Measurements from ENCODE around the gene SEC61G.

Gene SEC61G

DNA sequence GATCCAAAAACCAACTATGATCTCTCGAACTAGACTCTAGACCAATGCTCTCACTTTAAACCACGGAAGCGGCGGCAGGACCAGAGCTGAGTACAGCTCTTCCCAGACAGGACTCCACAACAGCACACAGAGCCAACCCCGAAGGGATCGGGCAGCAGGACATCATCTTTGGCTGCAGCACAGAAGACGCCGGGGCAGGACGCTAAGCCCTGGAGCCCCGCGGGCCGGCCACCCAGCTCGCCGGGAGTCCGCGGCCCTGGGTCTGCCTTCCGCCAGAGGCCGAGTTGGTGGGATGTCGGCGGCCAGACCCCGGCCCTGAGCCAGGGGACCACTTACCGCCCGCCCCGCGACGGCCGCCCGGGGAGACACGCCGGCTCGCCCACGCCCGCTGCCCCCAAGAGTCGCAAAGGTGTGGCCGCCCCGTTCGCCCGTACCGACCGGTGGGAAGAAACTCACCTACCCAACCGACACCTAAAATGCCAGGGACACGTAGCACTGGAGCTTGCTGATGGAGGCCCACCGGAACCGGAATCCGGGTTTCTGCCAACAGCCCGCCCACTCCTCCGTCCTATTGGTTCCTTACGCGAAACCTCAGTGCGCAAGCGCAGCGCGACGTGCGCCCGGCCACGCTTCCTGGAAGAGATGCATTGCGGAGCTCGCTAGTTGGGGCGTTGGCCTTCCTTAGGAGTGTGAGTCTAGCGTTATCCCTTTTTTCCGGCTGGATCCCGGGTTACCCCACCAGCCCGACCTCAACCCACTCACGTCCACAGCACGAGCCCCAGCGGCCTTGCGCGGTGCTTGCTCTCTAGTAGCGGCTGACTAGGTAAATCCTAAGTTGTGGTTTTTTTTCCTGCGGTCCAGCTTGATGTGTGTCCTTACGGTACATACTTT lies at the start of gene SEC61G:
Gene SEC61G, minus strand, starts transcription at position 510 of the 891 bp plus-strand sequence. CDS start 1,623 bp downstream, outside the sequence.
- peak; percentile 95 for DNase-seq

DNA sequence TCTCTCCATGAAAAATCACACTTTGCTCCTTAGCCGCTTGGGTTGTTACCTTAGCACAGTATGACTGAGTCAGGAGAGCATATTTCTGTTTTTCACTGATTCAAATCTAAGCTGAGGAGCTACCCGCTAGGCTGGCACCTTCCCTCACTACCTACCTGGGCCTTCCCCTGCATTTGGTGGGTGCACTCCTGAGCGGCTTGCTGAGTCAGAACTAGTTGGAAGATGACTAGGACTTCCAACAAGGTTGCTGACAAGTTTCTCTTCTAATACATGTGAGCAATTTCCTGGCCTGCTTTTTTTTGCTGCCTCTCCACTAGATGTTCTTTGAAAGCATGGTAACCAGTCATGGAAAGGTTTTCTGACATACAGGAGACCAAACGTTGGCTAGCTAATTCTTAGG lies 43.8 kb upstream of the SEC61G start:
- no peak for DNase-seq

DNA sequence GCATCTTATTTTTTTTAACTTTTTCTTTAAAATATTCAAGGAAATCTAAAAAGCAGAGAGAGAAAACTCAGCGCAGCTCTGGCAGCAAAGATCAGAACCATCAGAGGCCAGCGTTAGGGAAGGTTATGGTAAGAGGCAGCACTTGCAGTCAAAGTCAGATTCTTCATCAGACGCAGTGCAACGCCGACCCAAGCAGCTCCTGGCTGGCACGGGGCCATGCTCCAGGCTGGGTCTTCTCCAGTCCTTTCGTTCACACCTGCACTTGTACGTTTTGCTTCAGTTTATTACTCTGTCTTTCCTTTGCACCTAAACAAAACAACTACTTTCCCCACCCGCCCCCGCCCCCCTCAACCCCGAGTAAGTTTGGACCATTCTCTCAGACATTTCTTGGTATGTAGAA lies 43.1 kb upstream of the SEC61G start:
- no peak for DNase-seq

DNA sequence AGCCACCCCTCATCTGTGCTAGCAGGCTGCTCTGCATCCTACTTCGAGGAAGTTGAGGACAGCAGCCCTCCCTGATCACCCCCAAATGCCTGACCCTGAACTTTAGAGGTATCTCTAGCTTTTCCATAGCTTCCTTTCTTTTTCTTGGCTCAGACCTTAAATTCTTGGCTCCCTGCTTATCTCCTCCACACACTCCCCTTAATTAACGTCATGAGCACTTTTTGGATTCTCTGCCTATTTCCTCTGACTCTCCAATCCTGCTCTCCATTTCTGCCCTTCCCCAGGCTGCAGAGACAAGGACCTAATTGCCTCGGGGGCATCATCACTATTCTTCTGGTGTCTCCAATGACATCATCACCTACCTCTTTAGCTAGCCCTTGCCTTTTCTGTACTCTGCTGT lies 40.8 kb upstream of the SEC61G start:
- DNase-seq = no peak

DNA sequence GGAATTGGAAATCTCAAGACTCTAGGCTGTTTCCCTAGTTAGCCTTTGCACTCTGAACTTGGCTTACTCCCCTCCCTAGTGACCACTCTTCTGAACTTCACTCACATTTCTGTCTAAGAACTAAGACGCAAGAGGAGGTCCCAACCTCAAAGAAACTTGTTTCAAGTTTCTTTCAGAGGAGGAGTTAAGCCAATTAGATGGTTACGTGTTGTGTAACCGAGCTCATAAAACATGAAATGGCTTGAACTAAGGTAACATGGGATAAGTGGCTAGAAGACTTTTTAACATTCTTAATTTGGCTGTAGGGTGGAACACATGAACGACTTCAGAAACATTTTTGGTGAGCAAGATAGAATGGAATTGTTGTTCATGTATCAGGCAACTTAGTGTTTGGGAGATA lies 39.5 kb upstream of the SEC61G start:
- no peak for DNase-seq

DNA sequence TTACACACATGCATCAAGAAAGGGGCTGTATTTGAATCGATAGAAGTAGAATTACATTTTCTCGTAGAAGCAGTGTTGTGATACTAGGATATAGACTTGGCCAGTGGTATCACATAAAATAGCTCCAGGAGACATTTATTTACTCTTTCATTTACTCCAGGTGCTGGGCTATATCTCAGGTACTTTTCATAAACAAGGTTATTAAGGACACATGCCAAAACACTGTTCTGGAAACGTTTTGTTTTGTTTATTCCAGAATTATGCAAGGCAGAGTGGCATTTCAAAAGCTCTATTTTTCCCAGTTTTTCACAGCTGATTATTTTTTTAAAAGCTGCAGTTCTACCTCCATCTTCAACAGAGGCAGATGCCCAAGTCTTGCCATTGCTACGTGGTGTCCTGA lies 37.8 kb upstream of the SEC61G start:
- DNase-seq = no peak

DNA sequence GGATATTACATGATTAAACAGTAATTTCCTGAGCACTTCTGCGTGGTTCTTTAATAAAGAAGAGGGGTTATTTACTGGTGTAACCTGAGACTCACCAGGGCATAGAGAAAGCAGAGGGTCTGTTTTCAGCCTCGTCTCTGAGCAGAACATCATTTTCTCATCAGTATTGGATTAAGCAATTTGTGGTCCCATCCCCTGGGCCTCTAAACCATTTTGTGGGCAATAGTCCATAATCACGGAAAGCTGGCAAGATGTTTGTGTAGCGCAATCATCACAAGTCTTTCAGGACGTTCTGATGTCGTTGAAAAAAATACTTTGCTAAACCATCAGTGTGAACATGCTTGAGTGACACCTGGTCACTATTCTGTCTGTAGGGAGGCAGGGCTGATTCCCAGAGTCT lies 37.1 kb upstream of the SEC61G start:
- DNase-seq = no peak

DNA sequence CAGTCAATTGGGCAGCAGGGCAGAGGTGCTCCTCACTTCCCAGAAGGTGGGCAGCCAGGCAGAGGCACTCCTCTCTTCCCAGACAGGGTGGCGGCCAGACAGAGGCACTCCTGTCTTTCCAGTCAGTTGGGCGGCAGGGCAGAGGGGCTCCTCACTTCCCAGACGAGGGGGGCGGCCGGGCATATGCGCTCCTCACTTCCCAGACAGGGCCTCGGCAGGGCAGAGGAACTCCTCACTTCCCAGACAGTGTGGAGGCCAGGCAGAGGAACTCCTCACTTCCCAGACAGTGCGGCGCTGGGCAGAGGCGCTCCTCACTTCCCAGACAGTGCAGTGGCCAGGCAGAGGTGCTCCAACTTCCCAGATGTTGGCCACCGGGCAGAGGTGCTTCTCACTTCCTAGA lies 33.4 kb upstream of the SEC61G start:
- DNase-seq = no peak

DNA sequence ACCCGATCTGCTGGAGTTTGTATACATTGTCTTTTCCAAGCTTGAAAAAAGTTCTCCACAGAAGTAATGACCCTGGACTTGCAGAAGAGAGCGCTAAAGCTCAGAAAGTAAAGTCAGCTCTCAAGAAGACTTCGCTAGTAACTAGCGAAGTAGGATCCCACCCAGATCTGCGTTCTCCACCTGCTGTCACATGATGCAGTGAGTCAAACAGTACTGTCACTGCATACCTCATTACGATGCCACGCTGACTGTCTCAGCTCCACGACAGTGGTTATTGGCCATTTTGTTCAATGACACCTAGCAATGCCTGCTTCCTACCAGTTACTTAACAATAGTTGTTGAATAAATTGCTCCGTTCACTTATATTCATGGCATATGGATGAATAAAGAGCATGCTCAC lies 29.7 kb upstream of the SEC61G start:
- no peak for DNase-seq

DNA sequence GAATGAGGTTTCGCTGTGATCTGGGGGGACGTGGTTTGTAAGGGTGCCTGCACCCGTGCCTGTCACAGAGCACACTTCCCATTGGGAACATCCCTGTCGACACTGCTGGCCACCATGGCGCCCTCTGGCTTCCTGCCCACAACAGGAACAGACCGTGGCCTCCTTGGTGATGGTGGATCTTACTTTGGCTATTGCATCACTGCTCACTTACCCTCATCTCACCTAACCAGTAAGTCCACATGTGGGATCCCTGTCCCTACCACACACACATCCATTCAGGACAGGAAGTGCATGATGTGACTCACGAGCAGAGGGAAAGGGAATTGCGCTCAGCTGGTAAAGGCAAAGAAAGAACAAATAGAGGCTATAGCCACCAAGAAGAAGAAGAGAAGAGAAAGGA lies 26.2 kb upstream of the SEC61G start:
- DNase-seq = no peak

DNA sequence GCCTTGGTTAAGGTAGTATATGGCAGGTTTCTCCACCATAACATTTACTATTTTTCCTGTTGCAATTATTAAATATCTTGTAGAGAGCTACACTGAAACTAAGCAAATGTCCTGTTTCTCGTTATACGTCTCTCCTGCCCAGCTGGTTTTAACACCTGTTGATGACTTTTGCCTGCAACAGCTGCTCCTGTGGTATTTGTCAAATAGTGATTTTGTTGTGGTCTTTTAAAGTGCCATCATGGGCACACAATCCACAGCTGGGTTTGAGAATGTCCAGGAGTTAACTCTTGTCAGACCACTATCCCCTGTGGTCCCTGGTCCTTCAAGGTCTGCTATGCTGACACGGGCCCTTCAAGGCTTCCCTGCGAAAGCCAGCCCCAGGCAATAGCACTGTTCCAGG lies 24.9 kb upstream of the SEC61G start:
- no peak for DNase-seq

DNA sequence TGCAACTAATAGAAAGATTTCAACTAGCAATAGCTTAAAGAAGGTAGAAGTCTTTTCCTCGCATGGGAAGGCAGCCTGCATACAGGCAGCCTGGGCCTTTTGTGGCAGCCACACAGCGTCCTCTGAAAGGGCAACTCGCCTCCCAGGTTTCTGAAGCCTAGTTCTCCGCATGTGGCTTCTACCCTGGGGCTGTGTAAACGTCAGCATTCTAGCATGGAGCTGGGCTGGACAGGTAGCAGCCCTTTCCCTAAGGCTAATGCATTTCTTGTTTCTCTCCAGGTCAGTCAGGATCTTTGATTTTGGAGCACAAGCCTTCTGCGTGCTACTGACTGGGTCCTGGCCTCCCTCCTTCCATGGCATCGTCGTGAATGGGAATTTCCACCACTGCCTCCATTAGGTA lies 23.8 kb upstream of the SEC61G start:
- no peak for DNase-seq

DNA sequence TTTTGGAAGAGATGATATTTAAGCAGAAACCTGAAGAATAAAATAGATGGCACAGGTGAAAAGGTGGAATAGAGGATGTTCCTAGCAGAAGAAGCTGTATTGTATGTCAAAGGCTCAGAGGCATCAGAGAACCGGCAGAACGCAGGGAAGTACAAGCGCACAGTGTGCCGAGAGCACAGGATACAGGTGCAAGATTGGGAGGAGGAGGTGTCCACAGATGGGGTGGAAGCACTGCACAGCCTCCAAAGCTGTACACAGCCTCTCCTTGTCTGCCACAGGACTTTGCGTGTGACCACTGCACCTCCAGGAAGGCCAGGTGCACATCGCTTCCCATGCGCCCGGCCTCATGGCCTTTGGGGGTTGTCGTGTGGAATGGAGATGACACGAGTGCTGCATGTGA lies 23.3 kb upstream of the SEC61G start:
- no peak for DNase-seq

DNA sequence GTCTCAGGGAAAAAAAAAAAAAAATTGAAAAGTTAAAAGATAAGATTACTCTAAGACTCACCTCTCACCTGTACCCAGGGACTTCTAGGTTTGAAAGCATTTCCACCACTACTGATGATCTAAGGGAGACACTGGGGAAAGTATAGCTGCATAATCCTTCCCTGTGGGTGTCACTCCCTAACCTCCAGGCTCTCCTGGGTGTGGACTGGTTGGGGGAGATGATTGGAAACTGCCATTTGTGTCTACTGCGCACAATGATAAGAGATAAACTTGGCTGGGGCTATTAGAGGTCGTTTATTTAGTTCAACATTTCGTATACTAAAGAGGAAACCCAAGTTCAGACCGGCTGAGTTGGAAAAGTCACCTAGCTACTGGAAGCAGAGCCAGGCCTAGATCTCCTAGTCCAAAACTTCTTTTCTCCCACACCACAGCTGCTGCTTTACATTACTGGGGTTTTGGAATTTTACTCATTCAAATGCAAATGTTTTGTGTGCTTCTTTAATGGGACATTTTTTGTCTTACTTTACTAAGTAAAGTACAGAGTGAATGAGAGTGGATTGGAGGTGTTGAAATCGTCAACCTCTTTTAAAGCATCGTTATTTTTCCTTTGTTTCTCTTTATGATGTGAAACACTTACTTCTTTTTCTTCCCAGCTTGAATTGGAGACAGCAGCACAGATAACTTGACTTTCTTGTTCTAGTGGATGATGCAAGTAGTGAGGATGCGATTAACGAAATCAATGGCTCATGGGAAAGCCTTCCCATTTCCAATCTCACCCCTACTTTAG lies 22.3 kb upstream of the SEC61G start:
- no peak for DNase-seq

DNA sequence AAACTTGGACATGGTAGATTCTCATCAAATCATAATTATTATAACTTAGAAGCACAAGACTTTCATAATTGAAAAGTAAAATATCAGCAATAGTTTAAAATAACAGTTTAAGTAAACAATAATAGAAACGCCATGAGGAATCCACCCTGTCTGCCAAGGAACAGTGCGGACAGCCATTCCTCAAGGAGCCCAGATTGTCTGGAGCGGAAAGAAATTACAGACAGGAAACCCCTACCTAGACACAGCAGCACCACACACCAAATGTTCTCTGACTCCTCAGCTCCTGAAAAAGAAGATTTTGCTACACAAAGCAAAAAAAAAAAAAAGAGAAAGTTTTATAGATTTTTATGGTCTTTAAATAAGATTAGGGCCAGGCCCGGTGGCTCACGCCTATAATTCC lies 21.5 kb upstream of the SEC61G start:
- no peak for DNase-seq

DNA sequence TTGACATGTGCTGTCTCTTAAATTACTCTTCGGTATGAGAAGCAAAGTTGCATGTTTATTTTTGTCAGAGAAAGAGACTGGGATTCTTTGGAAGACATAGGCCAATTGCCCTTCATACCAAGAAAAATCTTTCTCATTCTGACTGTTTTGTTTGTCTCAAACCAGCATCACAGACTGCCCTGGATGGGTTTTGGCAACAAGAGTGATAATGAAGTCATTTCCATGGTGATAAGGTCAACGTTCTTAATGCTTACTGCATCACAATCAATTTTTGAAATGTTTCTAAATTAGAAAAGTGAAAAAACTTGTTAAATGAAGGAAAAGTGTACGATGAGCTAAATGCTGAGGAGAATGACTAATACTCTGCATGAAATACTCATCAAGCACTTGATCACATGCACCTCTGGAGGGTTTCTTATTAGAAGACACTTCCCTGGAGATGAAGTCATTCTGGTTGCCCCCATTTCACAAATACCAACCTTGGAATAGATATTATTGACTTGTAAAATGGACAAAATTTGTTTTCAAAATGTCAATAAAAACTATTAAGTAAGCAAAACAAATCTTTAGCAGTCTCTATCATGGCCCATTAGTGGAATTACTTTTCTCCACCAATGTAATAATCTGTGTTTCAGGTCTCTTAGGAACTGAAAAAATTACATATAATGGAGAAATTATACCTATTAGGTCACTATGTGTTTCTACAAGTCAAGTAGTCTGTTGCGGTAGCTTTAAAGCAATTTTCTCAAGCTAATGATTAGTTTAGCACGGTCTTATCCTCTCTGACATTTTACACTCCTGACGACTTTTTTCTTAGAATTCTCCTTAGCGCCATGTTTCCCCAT lies 19.9 kb upstream of the SEC61G start:
- DNase-seq = no peak

DNA sequence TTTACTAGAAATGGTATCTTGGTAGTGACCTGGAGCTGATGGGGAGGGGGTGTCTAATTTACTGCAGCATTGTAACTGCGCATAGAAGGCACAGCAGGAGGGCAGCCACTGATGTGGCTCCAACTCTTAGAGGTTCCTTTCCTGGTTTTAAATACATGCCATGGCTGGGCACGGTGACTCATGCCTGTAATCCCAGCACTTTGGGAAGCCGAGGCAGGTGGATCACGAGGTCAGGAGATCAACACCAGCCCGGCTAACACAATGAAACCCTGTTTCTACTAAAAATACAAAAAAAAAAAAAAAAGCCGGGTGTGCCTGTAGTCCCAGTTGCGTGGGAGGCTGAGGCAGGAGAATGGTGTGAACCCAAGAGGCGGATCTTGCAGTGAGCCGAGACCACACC lies 19.2 kb upstream of the SEC61G start:
- no peak for DNase-seq

DNA sequence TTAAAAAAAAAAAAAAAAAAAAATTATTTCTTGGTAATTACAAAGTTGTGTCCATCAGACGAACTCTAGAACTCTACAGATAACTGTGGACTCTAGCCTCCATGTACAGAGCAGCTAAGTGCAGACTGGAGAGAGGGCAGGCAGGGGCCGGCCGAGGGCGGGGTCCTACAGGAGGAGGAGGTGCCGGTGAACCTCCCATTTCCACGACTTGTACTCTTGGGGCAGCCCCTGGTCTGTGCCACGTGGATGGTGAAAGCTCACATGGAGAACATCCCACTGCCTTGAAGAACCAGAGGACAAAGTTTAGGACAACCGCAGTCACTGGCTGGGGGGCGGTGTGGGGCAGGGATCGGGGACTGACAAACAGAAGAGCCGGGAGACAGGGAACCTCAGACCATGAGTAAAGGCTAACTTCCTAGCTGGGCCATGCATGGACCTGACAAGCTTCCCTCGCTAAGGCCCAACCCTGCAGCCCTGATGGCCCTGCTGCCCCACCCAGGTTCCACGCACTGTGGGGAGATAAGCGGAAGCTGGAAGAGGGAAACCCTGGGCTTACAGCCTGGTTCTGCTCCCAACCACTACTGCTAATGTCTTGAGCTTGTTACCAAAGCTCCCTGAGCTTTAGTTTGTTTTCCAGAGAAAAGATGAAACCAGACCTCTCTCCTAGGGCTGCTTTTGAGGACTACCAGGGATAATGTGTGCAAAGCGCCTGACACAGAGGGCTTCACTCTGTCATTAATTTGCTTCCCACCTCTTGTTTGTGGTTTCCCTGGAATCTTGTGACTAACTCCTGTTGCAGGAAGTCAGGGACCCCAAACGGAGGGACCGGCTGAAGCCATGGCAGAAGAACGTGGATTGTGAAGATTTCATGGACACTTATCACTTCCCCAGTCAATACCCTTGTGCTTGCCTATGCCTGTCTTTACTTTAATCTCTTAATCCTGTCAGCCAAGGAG lies 16.1 kb upstream of the SEC61G start:
- no peak for DNase-seq

DNA sequence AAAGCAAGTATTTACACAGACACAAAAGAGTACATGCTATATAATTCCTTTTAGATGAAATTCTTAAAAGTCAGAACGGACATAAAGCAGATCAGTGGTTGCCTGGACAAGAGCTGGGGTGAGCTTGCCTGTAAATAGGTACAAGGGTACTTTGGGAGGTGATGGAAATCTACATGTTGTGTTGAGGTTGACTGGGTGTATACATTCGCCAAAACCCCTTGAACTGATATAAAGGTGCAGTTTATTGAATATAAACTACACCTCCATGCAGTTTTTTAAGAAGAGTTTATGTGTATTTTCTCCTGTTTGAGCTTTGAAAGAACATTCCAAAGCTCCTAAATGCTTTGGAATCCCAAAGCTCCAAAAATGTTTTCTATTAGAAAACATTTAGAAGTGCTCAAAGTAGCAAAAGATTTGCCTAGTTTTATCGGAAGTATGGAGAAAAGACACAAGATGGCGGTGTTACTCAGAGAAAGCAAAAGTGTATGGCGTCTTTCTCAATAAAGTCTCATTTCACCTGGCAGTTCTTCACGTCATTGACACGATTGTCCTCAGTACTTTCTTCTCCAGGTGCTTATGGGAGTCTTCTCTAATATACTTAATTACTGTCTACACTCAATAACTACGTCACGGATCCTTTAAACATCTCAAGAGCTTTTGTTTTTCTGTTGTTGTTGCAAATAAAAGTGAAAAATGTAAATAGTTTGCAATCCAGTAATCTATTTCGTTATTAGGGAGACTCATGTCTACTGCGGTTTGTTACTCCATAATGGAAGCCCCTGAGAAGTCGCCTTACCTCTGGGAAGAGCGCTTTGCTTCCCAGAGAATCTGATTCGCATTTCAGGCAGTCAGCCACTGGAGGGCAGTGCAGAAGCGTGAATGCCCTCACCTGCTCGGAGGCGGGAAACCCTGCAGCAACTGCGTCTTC lies 14.7 kb upstream of the SEC61G start:
- peak; percentile 58 for DNase-seq

DNA sequence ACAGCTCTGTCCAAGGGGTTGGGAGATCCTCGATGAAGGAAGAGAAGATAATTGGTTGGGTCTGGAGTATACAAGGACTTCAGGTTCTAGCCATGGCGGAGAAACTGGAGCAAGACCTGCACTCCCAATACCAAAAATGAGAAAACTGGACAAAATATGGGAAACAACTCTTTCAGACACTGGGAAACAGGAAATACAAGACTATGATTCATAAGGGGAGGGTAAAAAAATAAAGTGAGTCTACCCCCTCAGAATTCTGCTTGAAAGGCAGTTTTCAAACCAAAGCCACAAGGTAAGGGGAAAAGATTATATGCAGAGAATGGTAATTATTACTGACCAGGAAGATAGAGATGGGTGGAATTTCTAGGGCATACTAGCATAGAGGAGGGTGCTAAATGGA lies 10.2 kb upstream of the SEC61G start:
- no peak for DNase-seq

DNA sequence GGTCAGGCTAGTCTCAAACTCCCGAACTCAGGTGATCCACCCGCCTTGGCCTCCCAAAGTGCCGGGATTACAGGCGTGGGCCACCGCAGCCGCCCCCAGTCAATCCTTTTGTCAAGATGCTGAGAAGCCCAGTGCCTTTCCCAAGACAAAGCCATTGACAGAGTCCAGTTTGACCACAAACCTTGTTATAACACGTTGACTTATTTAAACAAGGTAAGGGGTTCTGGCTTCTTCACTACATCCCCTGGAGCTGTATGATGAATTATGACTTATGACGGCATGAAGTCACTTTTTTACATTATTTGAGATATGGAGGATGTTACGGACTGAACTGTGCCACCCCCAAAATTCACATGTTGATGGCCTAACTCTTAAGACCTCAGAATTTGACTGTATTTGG lies 5.8 kb upstream of the SEC61G start:
- no peak for DNase-seq
